A549 (cell line): Measurements from ENCODE around the gene PDHX. TPM values are rescaled to one million over a fixed set of nuclear protein-coding genes. Genes with fewer than 3 reads are reported as not detected.
A peak's percentile ranks its signal among the peaks of the same experiment; 100 is the strongest.

ENCODE experiments used
- ATAC-seq, 2 experiments: fragments of 200-7000 bp in 1 of 2; fragments of >200 bp in 1 of 2; cut with Nextera tagmentation in 1 of 2; cut with Tn5 transposase in 1 of 2; 3 replicates each; pipeline versions ENCODE4 v1.8.0 to v1.9.1; 2018 to 2020; ENCODE audit warnings: mild to moderate bottlenecking in 1 of 2, moderate library complexity in 1 of 2
- CTCF ChIA-PET: fragments of 300-600 bp; sonication (Branson Sonifier 250); formaldehyde crosslinking; extraction: SDS; loops from one replicate; lab custom pipeline; 2021; ENCODE audit warnings: antibody characterized with exemption, inconsistent platforms; lab: Yijun Ruan, JAX
- POLR2A ChIA-PET: fragments of 350-600 bp; formaldehyde crosslinking; extraction: SDS; loops from one replicate; lab custom pipeline; 2021; ENCODE audit warnings: antibody characterized with exemption, inconsistent platforms; lab: Yijun Ruan, JAX
- DNase-seq, 2 experiments: peaks; one replicate each; pipeline versions ENCODE4 v3.0.0 to v3.0.0-alpha.2; 2011 to 2016; ENCODE audit warnings: low read depth in 1 of 2, low spot score in 1 of 2
- FAIRE-seq: peaks from 2 replicates; lab custom pipeline; 2011; peaks lifted over from hg19 to GRCh38; lab: Jason Lieb, UNC
- H3K27ac ChIP-seq, 2 experiments: fragments of >200 bp; sonication (Bioruptor Twin); formaldehyde crosslinking; 3 replicates each; pipeline ENCODE4 v1.5.1; 2016 to 2017
- H3K4me1 ChIP-seq: fragments of >200 bp; sonication (Bioruptor Twin); formaldehyde crosslinking; 3 replicates; pipeline ENCODE4 v1.6.1; 2016
- H3K4me2 ChIP-seq: fragments of >200 bp; sonication (Bioruptor Twin); formaldehyde crosslinking; 3 replicates; pipeline ENCODE4 v1.6.1; 2016
- H3K4me3 ChIP-seq: fragments of >200 bp; sonication (Bioruptor Twin); formaldehyde crosslinking; 3 replicates; pipeline ENCODE4 v1.5.1; 2016
- H3K9me3 ChIP-seq: fragments of >200 bp; sonication (Bioruptor Twin); formaldehyde crosslinking; 3 replicates; pipeline ENCODE4 v1.6.1; 2016
- CBX8 ChIP-seq: fragments of 200-600 bp; sonication (generic); IDR thresholded peaks from 2 replicates; pipeline ENCODE4 v1.6.1; 2016
- CEBPB ChIP-seq, 2 experiments: fragments of >200 bp in 1 of 2; sonication (Bioruptor Twin) in 1 of 2; formaldehyde crosslinking in 1 of 2; IDR thresholded peaks; 2 replicates each; pipeline ENCODE4 v1.6.1; 2012 to 2016
- CHD2 ChIP-seq: fragments of 150-350 bp; IDR thresholded peaks from 2 replicates; pipeline ENCODE4 v1.6.1; 2014; ENCODE audit warnings: low read length; ENCODE audit not compliant: partially characterized antibody
- EHF ChIP-seq: fragments of 250-450 bp; sonication (Bioruptor Pico); IDR thresholded peaks from 2 replicates; pipeline ENCODE4 v1.5.0; 2020; ENCODE audit warnings: mild to moderate bottlenecking
- EHMT2 ChIP-seq: fragments of 200-600 bp; sonication (generic); IDR thresholded peaks from 2 replicates; pipeline ENCODE4 v1.6.1; 2016; ENCODE audit warnings: antibody characterized with exemption, low read depth, mild to moderate bottlenecking, moderate library complexity
- ESRRA ChIP-seq: fragments of 150-350 bp; IDR thresholded peaks from 2 replicates; pipeline ENCODE4 v1.6.1; 2014; ENCODE audit warnings: mild to moderate bottlenecking, low read length, borderline replicate concordance
- FOSB ChIP-seq: fragments of 250-450 bp; sonication (Bioruptor Pico); IDR thresholded peaks from 2 replicates; pipeline ENCODE4 v1.5.0; 2020; ENCODE audit warnings: mild to moderate bottlenecking, moderate library complexity
- FOSL2 ChIP-seq, 2 experiments: fragments of 450-650 bp in 1 of 2; fragments of >200 bp in 1 of 2; sonication (Bioruptor Twin) in 1 of 2; formaldehyde crosslinking; IDR thresholded peaks; 2 replicates each; pipeline versions ENCODE4 v1.5.0 to v1.6.1; 2016 to 2020; ENCODE audit warnings: mild to moderate bottlenecking in 1 of 2, moderate library complexity in 1 of 2
- HDAC2 ChIP-seq: fragments of 200-600 bp; sonication (generic); IDR thresholded peaks from 2 replicates; pipeline ENCODE4 v1.6.1; 2016
- HOXB5 ChIP-seq: fragments of 250-450 bp; sonication (Bioruptor Pico); IDR thresholded peaks from 2 replicates; pipeline ENCODE4 v1.5.0; 2020; ENCODE audit warnings: mild to moderate bottlenecking, moderate library complexity
- JUN ChIP-seq, 2 experiments: fragments of >200 bp; sonication (Bioruptor Twin); formaldehyde crosslinking; IDR thresholded peaks; 2 replicates in 1 of 2; 3 replicates in 1 of 2; pipeline ENCODE4 v1.6.1; 2016 to 2017
- JUNB ChIP-seq: fragments of >200 bp; sonication (Bioruptor Twin); formaldehyde crosslinking; IDR thresholded peaks from 2 replicates; pipeline ENCODE4 v1.6.1; 2016
- KDM1A ChIP-seq: fragments of 200-600 bp; sonication (generic); IDR thresholded peaks from 2 replicates; pipeline ENCODE4 v1.6.1; 2016; ENCODE audit warnings: low read depth, mild to moderate bottlenecking
- KDM5A ChIP-seq: fragments of 200-600 bp; sonication (generic); IDR thresholded peaks from 2 replicates; pipeline ENCODE4 v1.6.1; 2016; ENCODE audit warnings: antibody characterized with exemption, mild to moderate bottlenecking
- NFE2L2 ChIP-seq: fragments of 150-350 bp; conservative IDR thresholded peaks from 2 replicates; pipeline ENCODE4 v1.6.1; 2014; ENCODE audit warnings: low read length
- NPAS2 ChIP-seq: fragments of 250-450 bp; sonication (Bioruptor Pico); IDR thresholded peaks from 2 replicates; pipeline ENCODE4 v1.8.0; 2022; ENCODE audit warnings: mild to moderate bottlenecking, moderate library complexity, borderline replicate concordance
- PHF8 ChIP-seq: fragments of 200-600 bp; sonication (generic); IDR thresholded peaks from 2 replicates; pipeline ENCODE4 v1.6.1; 2016; ENCODE audit warnings: low read depth, mild to moderate bottlenecking, antibody characterized with exemption, moderate library complexity, borderline replicate concordance
- POLR2A ChIP-seq: IDR thresholded peaks from 2 replicates; pipeline ENCODE4 v1.6.1; 2012; ENCODE audit warnings: mild to moderate bottlenecking, low read length
- RARB ChIP-seq: fragments of 250-450 bp; sonication (Bioruptor Pico); IDR thresholded peaks from 2 replicates; pipeline ENCODE4 v1.8.0; 2021; ENCODE audit warnings: mild to moderate bottlenecking, moderate library complexity
- RCOR1 ChIP-seq: fragments of 150-350 bp; IDR thresholded peaks from 2 replicates; pipeline ENCODE4 v1.6.1; 2014; ENCODE audit warnings: antibody characterized with exemption, low read length, low read depth
- SMC3 ChIP-seq: fragments of >200 bp; sonication (Bioruptor Twin); formaldehyde crosslinking; IDR thresholded peaks from 3 replicates; pipeline ENCODE4 v1.6.1; 2018; ENCODE audit warnings: inconsistent platforms
- SREBF2 ChIP-seq: fragments of 450-650 bp; IDR thresholded peaks from 2 replicates; pipeline ENCODE4 v1.6.1; 2014; ENCODE audit warnings: mild to moderate bottlenecking, moderate library complexity
- TP53 ChIP-seq: fragments of 250-450 bp; sonication (Bioruptor Pico); IDR thresholded peaks from 2 replicates; pipeline ENCODE4 v1.5.0; 2021; ENCODE audit warnings: mild to moderate bottlenecking, moderate library complexity
- ZC3H11A ChIP-seq: fragments of 450-650 bp; IDR thresholded peaks from 2 replicates; pipeline ENCODE4 v1.6.1; 2014; ENCODE audit warnings: antibody characterized with exemption, mild to moderate bottlenecking
- ZSCAN20 ChIP-seq: fragments of 250-450 bp; sonication (Bioruptor Pico); IDR thresholded peaks from 2 replicates; pipeline ENCODE4 v1.8.0; 2022; ENCODE audit warnings: mild to moderate bottlenecking, moderate library complexity
- WGBS: methylation state at CpG from one replicate; pipeline ENCODE4 v1.1.6; 2017; ENCODE audit errors: missing lambda C conversion rate; 5-methylcytosine and 5-hydroxymethylcytosine counted together
- polyA plus RNA-seq, 4 experiments: library from polyadenylated mRNA; depleted of rRNA in 3 of 4; stranded (reverse); fragments of >200 nt; fragmentation: RNase III in 1 of 4; extraction: RNeasy Plus Mini Kit Qiagen cat#74134 plus additional on column Dnase treatment in 1 of 4; gene quantifications; 2 replicates in 3 of 4; 3 replicates in 1 of 4; pipeline ENCODE4 v1.2.3, GENCODE V29; 2011 to 2017
- TF ChIP-seq, protein P1 (sequence below): IDR thresholded peaks from 2 replicates; pipeline ENCODE4 v1.6.1; 2012
- TF ChIP-seq, protein P2 (sequence below): fragments of 250-450 bp; sonication (Bioruptor Pico); IDR thresholded peaks from 2 replicates; pipeline ENCODE4 v1.5.0; 2020; ENCODE audit warnings: low read depth, mild to moderate bottlenecking, moderate library complexity
- TF ChIP-seq, protein P3 (sequence below): fragments of 450-650 bp; IDR thresholded peaks from 2 replicates; pipeline ENCODE4 v1.6.1; 2014; ENCODE audit warnings: antibody characterized with exemption

Gene PDHX
- polyA plus RNA-seq, 2 of the 4 experiments (the other 2 are of a cell fraction) = 46.5 to 87.4 TPM

DNA sequence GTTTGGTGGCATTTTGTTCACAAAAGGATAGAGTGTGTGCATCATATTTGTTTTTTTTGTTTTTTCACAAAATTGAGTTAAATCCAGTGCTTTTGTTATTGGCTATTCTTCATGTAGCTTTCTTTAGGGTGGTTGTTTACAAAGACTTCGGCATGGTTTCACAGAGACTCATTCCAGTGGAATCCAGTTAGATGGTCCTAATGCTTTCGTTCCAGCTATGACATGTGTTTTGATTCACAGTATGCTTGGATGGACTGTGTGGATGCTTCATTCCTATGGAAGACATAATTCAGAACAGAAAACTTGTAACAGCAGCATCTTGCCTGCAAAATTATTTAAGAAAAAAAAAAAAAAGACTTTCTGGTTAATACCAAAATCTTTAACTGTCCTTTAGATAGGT, 97.9 kb downstream of the PDHX start:
- no peak for TF ChIP-seq FOSB (CRISPR knock-in tag)
- no peak for TF ChIP-seq CEBPB (IDR thresholded peaks at IDR 0.05)
- no peak for TF ChIP-seq RARB (CRISPR knock-in tag)
- TF ChIP-seq, all 56 proteins: peak for 0
- no peak overlapping the region for H3K4me3 ChIP-seq
- DNase-seq (no peak), ATAC-seq (no peak), FAIRE-seq (no peak)
- ChIA-PET CTCF (no interaction called here), POLR2A (no interaction called here)
- peak overlapping the region; percentile 18; the same call in 2 of the 3 replicates for H3K4me2 ChIP-seq
- H3K4me1 ChIP-seq = peaks cover 50% of the 10 kb centered on the region
- 43% methylated on average over 2 of the region's 2 CpGs for WGBS
- peak overlapping the region; percentile 90 to 94; a peak in 3 of 6 replicates for H3K27ac ChIP-seq
- no peaks in the 10 kb centered on the region for H3K9me3 ChIP-seq

DNA sequence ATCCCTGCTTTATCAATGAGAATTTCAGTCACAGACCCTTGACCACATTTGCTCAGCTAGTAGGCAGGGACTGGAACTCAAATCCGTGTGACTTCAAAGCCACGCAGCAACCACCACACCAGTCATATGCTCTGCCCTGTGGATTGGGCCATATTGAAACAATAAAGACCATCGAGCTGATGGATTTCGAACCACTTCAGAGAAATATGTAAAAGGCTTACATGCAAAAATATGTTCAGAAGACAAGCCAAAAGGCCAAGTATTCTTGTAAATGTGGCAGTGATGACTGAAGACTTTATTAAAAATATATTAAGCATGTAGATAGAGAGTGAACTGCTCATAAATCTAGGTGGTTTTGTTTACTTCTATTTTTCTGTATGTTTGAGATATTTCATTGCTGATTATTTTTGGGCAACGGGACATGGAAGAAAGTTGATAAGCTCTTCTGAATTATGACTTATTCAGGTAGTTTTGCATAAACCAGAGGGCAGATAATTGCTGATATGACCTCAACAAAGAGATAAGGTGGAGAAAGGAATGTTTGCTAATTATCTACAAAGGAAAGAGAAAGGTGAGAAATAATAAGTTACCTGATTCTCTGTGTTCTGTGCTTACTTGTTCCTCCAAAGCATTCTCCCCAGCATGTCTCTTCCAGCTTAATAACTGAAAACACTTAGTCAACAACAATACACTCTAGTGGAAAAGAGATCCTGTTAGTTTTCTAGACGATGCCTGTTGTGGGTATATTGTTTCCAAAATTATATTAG, 99.4 kb downstream of the PDHX start:
- POLR2A ChIA-PET = no interaction called here

DNA sequence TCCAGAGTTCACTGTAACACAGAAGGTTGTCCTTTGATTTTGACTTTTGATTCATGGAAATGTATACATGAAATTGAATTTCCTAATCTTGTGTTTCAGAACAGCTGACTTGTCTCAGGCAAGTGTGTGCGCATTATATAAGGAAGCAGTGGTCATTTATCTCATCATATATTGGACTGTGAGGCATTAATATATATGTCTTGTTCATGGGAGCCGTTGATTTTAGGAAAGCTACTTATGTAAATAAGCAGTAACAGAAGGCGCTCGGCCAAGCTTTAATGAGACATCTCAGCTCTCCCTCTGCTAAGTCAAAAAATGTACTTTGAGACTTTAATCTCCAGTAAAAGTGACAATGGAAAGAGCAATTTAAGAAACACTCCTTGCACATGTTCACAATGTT, 100.5 kb downstream of the PDHX start:
- TF ChIP-seq NFE2L2 = no peak
- no peak for TF ChIP-seq KDM1A
- TF ChIP-seq ZSCAN20 = no peak
- TF ChIP-seq, protein P1, sequence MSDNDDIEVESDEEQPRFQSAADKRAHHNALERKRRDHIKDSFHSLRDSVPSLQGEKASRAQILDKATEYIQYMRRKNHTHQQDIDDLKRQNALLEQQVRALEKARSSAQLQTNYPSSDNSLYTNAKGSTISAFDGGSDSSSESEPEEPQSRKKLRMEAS = no peak
- no peak for TF ChIP-seq SREBF2
- TF ChIP-seq SMC3 = no peak
- TF ChIP-seq HDAC2 = no peak
- TF ChIP-seq JUN (IDR thresholded peaks at IDR 0.05) = no peak
- no peak for TF ChIP-seq NPAS2
- TF ChIP-seq TP53 (CRISPR knock-in tag) = no peak
- no peak for TF ChIP-seq JUNB
- TF ChIP-seq RARB (CRISPR knock-in tag) = no peak
- TF ChIP-seq FOSL2 (IDR thresholded peaks at IDR 0.05) = no peak
- no peak for TF ChIP-seq FOSL2 (CRISPR knock-in tag; IDR thresholded peaks at IDR 0.05)
- TF ChIP-seq, protein P2, sequence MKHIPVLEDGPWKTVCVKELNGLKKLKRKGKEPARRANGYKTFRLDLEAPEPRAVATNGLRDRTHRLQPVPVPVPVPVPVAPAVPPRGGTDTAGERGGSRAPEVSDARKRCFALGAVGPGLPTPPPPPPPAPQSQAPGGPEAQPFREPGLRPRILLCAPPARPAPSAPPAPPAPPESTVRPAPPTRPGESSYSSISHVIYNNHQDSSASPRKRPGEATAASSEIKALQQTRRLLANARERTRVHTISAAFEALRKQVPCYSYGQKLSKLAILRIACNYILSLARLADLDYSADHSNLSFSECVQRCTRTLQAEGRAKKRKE (CRISPR knock-in tag) = no peak
- TF ChIP-seq KDM5A = no peak
- no peak for TF ChIP-seq CEBPB (IDR thresholded peaks at IDR 0.05)
- POLR2A ChIA-PET = no interaction called here
- DNase-seq (no peak), FAIRE-seq (no peak), ATAC-seq (no peak)
- peaks cover 27% of the 10 kb centered on the region for H3K4me1 ChIP-seq
- CTCF ChIA-PET = interaction anchor here (0.7 to 1.2 kb wide), 2 partner anchors 28 to 468 kb away, joined by 3 to 4 read pairs; no protein-coding TSS in a partner anchor
- 89% methylated on average over 4 of the region's 4 CpGs for WGBS
- no peak overlapping the region for H3K27ac ChIP-seq
- no peak overlapping the region for H3K4me3 ChIP-seq
- no peak overlapping the region for H3K4me2 ChIP-seq
- H3K9me3 ChIP-seq = peaks cover 2% of the 10 kb centered on the region; the same call in 1 of the 3 replicates

More for the DNA sequence above, 99.4 kb downstream of the PDHX start:
- ATAC-seq (no peak), FAIRE-seq (no peak), DNase-seq (no peak)
- H3K4me1 ChIP-seq = peaks cover 38% of the 10 kb centered on the region
- TF ChIP-seq HOXB5 (CRISPR knock-in tag) (no peak), ESRRA (no peak), EHF (no peak), NPAS2 (no peak), RCOR1 (no peak), FOSL2 (IDR thresholded peaks at IDR 0.05) (no peak), FOSL2 (CRISPR knock-in tag; IDR thresholded peaks at IDR 0.05) (no peak), CHD2 (no peak), RARB (CRISPR knock-in tag) (no peak), FOSB (CRISPR knock-in tag) (no peak), NFE2L2 (no peak), CBX8 (no peak), EHMT2 (no peak), SREBF2 (no peak), PHF8 (no peak), ZC3H11A (no peak), POLR2A (no peak), TP53 (CRISPR knock-in tag) (no peak)
- TF ChIP-seq, protein P2 (CRISPR knock-in tag) = no peak
- TF ChIP-seq, protein P3, sequence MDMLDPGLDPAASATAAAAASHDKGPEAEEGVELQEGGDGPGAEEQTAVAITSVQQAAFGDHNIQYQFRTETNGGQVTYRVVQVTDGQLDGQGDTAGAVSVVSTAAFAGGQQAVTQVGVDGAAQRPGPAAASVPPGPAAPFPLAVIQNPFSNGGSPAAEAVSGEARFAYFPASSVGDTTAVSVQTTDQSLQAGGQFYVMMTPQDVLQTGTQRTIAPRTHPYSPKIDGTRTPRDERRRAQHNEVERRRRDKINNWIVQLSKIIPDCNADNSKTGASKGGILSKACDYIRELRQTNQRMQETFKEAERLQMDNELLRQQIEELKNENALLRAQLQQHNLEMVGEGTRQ = no peak
- H3K4me3 ChIP-seq = no peak overlapping the region
- WGBS = 86% methylated on average over 6 of the region's 6 CpGs
- CTCF ChIA-PET = interaction anchor here (1.1 to 1.4 kb wide), 3 partner anchors 16 to 155 kb away, joined by 3 to 4 read pairs (median 3); no protein-coding TSS in a partner anchor
- H3K9me3 ChIP-seq = no peaks in the 10 kb centered on the region
- H3K4me2 ChIP-seq = no peak overlapping the region
- peak overlapping the region in 1 of 2 experiments; percentile 54; a peak in 2 of 6 replicates for H3K27ac ChIP-seq
